ENCODE results near the gene MRAP2.
"Not testable (repeated sequence)": the region's sequence is repeated elsewhere in the genome, so short reads cannot be mapped to it uniquely, and the experiment has no call there.

Gene MRAP2

GRCh38 chr6:84066536-84066935 lies 33.0 kb downstream of the MRAP2 start:
- DNase-seq (ENCODE audit: low read depth), result no peak
- no peak overlapping the region for H3K4me3 ChIP-seq (ENCODE audit: low read depth, low read length)
- in situ Hi-C loops (cut with HindIII; ENCODE audit: low sequenced_read_pairs), result no loop called here
- TF ChIP-seq, protein P1, sequence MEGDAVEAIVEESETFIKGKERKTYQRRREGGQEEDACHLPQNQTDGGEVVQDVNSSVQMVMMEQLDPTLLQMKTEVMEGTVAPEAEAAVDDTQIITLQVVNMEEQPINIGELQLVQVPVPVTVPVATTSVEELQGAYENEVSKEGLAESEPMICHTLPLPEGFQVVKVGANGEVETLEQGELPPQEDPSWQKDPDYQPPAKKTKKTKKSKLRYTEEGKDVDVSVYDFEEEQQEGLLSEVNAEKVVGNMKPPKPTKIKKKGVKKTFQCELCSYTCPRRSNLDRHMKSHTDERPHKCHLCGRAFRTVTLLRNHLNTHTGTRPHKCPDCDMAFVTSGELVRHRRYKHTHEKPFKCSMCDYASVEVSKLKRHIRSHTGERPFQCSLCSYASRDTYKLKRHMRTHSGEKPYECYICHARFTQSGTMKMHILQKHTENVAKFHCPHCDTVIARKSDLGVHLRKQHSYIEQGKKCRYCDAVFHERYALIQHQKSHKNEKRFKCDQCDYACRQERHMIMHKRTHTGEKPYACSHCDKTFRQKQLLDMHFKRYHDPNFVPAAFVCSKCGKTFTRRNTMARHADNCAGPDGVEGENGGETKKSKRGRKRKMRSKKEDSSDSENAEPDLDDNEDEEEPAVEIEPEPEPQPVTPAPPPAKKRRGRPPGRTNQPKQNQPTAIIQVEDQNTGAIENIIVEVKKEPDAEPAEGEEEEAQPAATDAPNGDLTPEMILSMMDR (IDR thresholded peaks at IDR 0.05; ENCODE audit: low read depth, low read length, missing control alignments), result no peak

- H3K4me3 ChIP-seq (ENCODE audit: low read depth, low read length); in situ Hi-C loops (cut with HindIII; ENCODE audit: low sequenced_read_pairs); DNase-seq (ENCODE audit: low read depth): not testable (repeated sequence)
Measured at GRCh38 chr6:84068873-84069272, 35.3 kb downstream of the MRAP2 start.

DNA sequence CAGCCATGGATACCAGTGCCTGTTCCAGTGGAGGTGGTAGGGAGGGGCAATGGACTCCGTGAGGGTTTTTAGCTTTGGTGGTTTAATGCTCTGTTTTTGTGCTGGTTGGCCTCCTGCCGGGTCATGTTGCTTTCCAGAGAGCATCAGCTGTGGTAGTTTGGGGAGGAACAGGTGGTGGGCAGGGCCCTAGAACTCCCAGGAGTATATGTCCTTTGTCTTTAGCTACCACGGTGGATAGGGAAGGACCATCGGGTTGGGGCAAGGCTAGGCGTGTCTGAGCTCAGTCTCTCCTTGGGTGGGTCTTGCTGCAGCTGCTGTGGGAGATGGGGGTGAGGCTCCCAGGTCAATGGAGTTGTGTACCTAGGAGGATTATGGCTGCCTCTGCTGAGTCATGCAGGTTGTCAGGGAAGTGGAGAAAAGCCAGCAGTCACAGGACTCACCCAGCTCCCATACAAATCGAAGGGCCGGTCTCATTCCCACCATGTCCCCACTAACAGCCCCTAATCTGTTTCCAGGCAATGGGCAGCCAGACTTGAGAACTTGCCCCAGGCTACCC lies 38.9 kb downstream of the MRAP2 start:
- DNase-seq (ENCODE audit: low read depth), result no peak

DNA sequence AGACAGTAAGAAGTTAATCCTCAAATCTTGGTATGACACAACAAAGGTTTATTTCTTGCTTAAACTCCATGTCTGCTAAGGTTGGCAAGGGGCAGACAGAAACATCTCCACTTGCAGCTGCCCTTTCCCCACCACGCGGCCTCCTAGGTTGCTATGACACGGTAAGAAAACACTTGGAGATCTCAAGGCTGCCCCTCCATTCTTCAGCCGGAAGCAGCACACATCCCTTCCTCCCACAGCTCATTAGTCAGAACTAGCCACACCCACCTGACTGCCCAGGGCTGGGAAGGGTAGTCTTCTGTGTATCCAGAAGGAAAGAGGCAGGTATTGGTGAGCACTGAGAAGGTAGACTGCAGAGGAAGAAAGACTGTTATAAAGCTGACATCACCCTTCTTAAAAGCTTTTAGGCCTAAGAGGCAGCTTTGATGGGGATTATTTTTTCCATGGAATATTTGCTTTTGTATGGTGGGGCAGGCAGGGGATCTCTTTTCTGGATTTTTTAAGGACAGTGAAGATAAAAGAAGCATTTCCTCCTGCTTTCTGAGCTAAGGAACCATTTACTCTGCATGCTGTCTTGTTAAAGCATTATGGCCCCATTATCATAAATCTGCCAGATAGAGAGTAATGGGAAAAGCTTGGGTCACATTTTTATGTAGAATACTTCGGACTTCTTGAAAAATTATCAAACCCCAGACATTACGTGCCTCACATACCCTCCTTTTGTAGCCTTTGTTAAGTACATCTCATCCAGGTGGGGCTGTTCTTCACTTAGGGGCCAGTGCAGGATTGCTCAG lies 41.6 kb downstream of the MRAP2 start:
- no peak for DNase-seq (ENCODE audit: low read depth)
- TF ChIP-seq, protein P1 (IDR thresholded peaks at IDR 0.05; ENCODE audit: low read depth, low read length, missing control alignments), result no peak
- in situ Hi-C loops (cut with HindIII; ENCODE audit: low sequenced_read_pairs), result no loop called here
- H3K4me3 ChIP-seq (ENCODE audit: low read depth, low read length), result no peak overlapping the region

More for the DNA sequence above, 38.9 kb downstream of the MRAP2 start:
- no peak overlapping the region for H3K4me3 ChIP-seq (ENCODE audit: low read depth, low read length)
- in situ Hi-C loops (cut with HindIII; ENCODE audit: low sequenced_read_pairs), result no loop called here
- TF ChIP-seq, protein P1 (IDR thresholded peaks at IDR 0.05; ENCODE audit: low read depth, low read length, missing control alignments), result no peak

DNA sequence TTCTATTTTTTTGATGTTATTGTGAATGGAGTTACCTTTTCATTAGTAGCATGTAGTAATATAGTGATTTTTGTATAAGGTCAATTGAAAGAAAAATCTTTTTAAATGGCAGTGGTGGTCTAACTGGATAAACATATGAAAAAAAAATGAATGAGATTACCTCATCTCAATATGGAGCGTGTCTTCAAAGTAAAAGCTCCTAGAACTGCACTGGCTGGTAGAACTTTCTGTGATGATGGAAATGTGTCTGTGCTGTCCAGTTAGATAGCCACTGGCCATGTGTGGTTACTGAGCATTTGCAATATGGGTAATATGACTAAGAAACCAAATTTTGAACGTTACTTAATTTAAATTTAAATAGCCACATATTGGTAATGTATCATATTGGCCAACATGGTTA lies 44.1 kb downstream of the MRAP2 start:
- TF ChIP-seq, protein P1 (IDR thresholded peaks at IDR 0.05; ENCODE audit: low read depth, low read length, missing control alignments), result no peak

GRCh38 chr6:84078335-84078734 lies 44.8 kb downstream of the MRAP2 start:
- no peak overlapping the region for H3K4me3 ChIP-seq (ENCODE audit: low read depth, low read length)
- DNase-seq (ENCODE audit: low read depth), result no peak
- TF ChIP-seq, protein P1 (IDR thresholded peaks at IDR 0.05; ENCODE audit: low read depth, low read length, missing control alignments), result no peak
- in situ Hi-C loops (cut with HindIII; ENCODE audit: low sequenced_read_pairs), result no loop called here

More for the DNA sequence above, 44.1 kb downstream of the MRAP2 start:
- H3K4me3 ChIP-seq (ENCODE audit: low read depth, low read length), result no peak overlapping the region
- in situ Hi-C loops (cut with HindIII; ENCODE audit: low sequenced_read_pairs), result no loop called here
- no peak for DNase-seq (ENCODE audit: low read depth)

DNA sequence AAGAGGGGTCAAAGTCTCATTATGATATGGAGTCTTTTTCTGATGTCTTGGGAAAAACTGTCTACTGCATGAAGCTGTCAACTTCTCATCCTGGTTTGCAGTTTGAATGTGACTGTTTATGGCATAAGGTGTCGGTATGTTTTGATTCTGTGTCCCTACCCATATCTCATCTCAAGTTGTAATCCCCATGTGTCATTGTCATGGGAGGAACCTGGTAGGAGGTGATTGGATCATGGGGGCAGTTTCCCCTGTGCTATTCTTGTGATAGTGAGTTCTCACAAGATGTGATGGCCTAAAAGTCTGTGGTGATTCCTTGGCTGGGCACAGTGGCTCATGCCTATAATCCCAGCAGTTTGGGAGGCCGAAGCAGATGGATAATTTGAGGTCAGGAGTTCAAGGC lies 47.6 kb downstream of the MRAP2 start:
- TF ChIP-seq, protein P1 (IDR thresholded peaks at IDR 0.05; ENCODE audit: low read depth, low read length, missing control alignments), result no peak
- in situ Hi-C loops (cut with HindIII; ENCODE audit: low sequenced_read_pairs), result no loop called here
- no peak for DNase-seq (ENCODE audit: low read depth)
- H3K4me3 ChIP-seq (ENCODE audit: low read depth, low read length), result no peak overlapping the region

Data from astrocyte of the cerebellum (primary cell).